A549 (cell line): ENCODE measurements around the gene PLCXD3. TPM values are rescaled to one million over a fixed set of nuclear protein-coding genes. Genes with fewer than 3 reads are reported as not detected.

Source experiments
- ATAC-seq, 2 experiments: fragments of 200-7000 bp in 1 of 2; fragments of >200 bp in 1 of 2; cut with Nextera tagmentation in 1 of 2; cut with Tn5 transposase in 1 of 2; 3 replicates each; pipeline versions ENCODE4 v1.8.0 to v1.9.1; 2018 to 2020; ENCODE audit warnings: mild to moderate bottlenecking in 1 of 2, moderate library complexity in 1 of 2
- CTCF ChIA-PET: fragments of 300-600 bp; sonication (Branson Sonifier 250); formaldehyde crosslinking; extraction: SDS; loops from one replicate; lab custom pipeline; 2021; ENCODE audit warnings: antibody characterized with exemption, inconsistent platforms; lab: Yijun Ruan, JAX
- POLR2A ChIA-PET: fragments of 350-600 bp; formaldehyde crosslinking; extraction: SDS; loops from one replicate; lab custom pipeline; 2021; ENCODE audit warnings: antibody characterized with exemption, inconsistent platforms; lab: Yijun Ruan, JAX
- DNase-seq, 2 experiments: peaks; one replicate each; pipeline versions ENCODE4 v3.0.0 to v3.0.0-alpha.2; 2011 to 2016; ENCODE audit warnings: low read depth in 1 of 2, low spot score in 1 of 2
- FAIRE-seq: peaks from 2 replicates; lab custom pipeline; 2011; peaks lifted over from hg19 to GRCh38; lab: Jason Lieb, UNC
- H3K27ac ChIP-seq, 2 experiments: fragments of >200 bp; sonication (Bioruptor Twin); formaldehyde crosslinking; 3 replicates each; pipeline ENCODE4 v1.5.1; 2016 to 2017
- H3K4me1 ChIP-seq: fragments of >200 bp; sonication (Bioruptor Twin); formaldehyde crosslinking; 3 replicates; pipeline ENCODE4 v1.6.1; 2016
- H3K4me2 ChIP-seq: fragments of >200 bp; sonication (Bioruptor Twin); formaldehyde crosslinking; 3 replicates; pipeline ENCODE4 v1.6.1; 2016
- H3K4me3 ChIP-seq: fragments of >200 bp; sonication (Bioruptor Twin); formaldehyde crosslinking; 3 replicates; pipeline ENCODE4 v1.5.1; 2016
- H3K9me3 ChIP-seq: fragments of >200 bp; sonication (Bioruptor Twin); formaldehyde crosslinking; 3 replicates; pipeline ENCODE4 v1.6.1; 2016
- BHLHE40 ChIP-seq: IDR thresholded peaks from 2 replicates; pipeline ENCODE4 v1.6.1; 2012; ENCODE audit warnings: low read depth, low read length, inconsistent platforms
- CBX8 ChIP-seq: fragments of 200-600 bp; sonication (generic); IDR thresholded peaks from 2 replicates; pipeline ENCODE4 v1.6.1; 2016
- CEBPB ChIP-seq, 2 experiments: fragments of >200 bp in 1 of 2; sonication (Bioruptor Twin) in 1 of 2; formaldehyde crosslinking in 1 of 2; IDR thresholded peaks; 2 replicates each; pipeline ENCODE4 v1.6.1; 2012 to 2016
- CHD2 ChIP-seq: fragments of 150-350 bp; IDR thresholded peaks from 2 replicates; pipeline ENCODE4 v1.6.1; 2014; ENCODE audit warnings: low read length; ENCODE audit not compliant: partially characterized antibody
- EHMT2 ChIP-seq: fragments of 200-600 bp; sonication (generic); IDR thresholded peaks from 2 replicates; pipeline ENCODE4 v1.6.1; 2016; ENCODE audit warnings: antibody characterized with exemption, low read depth, mild to moderate bottlenecking, moderate library complexity
- EP300 ChIP-seq, 2 experiments: fragments of >200 bp; sonication (Bioruptor Twin); formaldehyde crosslinking; IDR thresholded peaks; 2 replicates in 1 of 2; 3 replicates in 1 of 2; pipeline ENCODE4 v1.6.1; 2016 to 2017
- GATA3 ChIP-seq: IDR thresholded peaks from 2 replicates; pipeline ENCODE4 v1.6.1; 2012; ENCODE audit warnings: borderline replicate concordance
- HDAC2 ChIP-seq: fragments of 200-600 bp; sonication (generic); IDR thresholded peaks from 2 replicates; pipeline ENCODE4 v1.6.1; 2016
- HOXA7 ChIP-seq: fragments of 250-450 bp; sonication (Bioruptor Pico); IDR thresholded peaks from 2 replicates; pipeline ENCODE4 v1.5.0; 2020; ENCODE audit warnings: mild to moderate bottlenecking, moderate library complexity
- JUN ChIP-seq, 2 experiments: fragments of >200 bp; sonication (Bioruptor Twin); formaldehyde crosslinking; IDR thresholded peaks; 2 replicates in 1 of 2; 3 replicates in 1 of 2; pipeline ENCODE4 v1.6.1; 2016 to 2017
- KDM5A ChIP-seq: fragments of 200-600 bp; sonication (generic); IDR thresholded peaks from 2 replicates; pipeline ENCODE4 v1.6.1; 2016; ENCODE audit warnings: antibody characterized with exemption, mild to moderate bottlenecking
- MAZ ChIP-seq: fragments of 150-350 bp; IDR thresholded peaks from 2 replicates; pipeline ENCODE4 v1.6.1; 2014; ENCODE audit warnings: antibody characterized with exemption, low read depth, low read length, borderline replicate concordance
- NR3C1 ChIP-seq: fragments of >200 bp; sonication (Bioruptor Twin); formaldehyde crosslinking; IDR thresholded peaks from 3 replicates; pipeline ENCODE4 v1.6.1; 2017
- PBX3 ChIP-seq: IDR thresholded peaks from 2 replicates; pipeline ENCODE4 v1.6.1; 2012
- PHF8 ChIP-seq: fragments of 200-600 bp; sonication (generic); IDR thresholded peaks from 2 replicates; pipeline ENCODE4 v1.6.1; 2016; ENCODE audit warnings: low read depth, mild to moderate bottlenecking, antibody characterized with exemption, moderate library complexity, borderline replicate concordance
- RAD21 ChIP-seq, 2 experiments: fragments of >200 bp in 1 of 2; sonication (Bioruptor Twin) in 1 of 2; formaldehyde crosslinking in 1 of 2; IDR thresholded peaks in 1 of 2; conservative IDR thresholded peaks in 1 of 2; 2 replicates in 1 of 2; 3 replicates in 1 of 2; pipeline ENCODE4 v1.6.1; 2012 to 2018; ENCODE audit warnings: inconsistent platforms in 1 of 2
- RCOR1 ChIP-seq: fragments of 150-350 bp; IDR thresholded peaks from 2 replicates; pipeline ENCODE4 v1.6.1; 2014; ENCODE audit warnings: antibody characterized with exemption, low read length, low read depth
- SMC3 ChIP-seq: fragments of >200 bp; sonication (Bioruptor Twin); formaldehyde crosslinking; IDR thresholded peaks from 3 replicates; pipeline ENCODE4 v1.6.1; 2018; ENCODE audit warnings: inconsistent platforms
- TFCP2L1 ChIP-seq: fragments of 250-450 bp; sonication (Bioruptor Pico); IDR thresholded peaks from 2 replicates; pipeline ENCODE4 v1.5.0; 2021; ENCODE audit warnings: mild to moderate bottlenecking
- ZNF302 ChIP-seq: fragments of 250-450 bp; sonication (Bioruptor Pico); IDR thresholded peaks from 2 replicates; pipeline ENCODE4 v1.9.0; 2021; ENCODE audit warnings: inconsistent platforms, mild to moderate bottlenecking, moderate library complexity
- ZSCAN20 ChIP-seq: fragments of 250-450 bp; sonication (Bioruptor Pico); IDR thresholded peaks from 2 replicates; pipeline ENCODE4 v1.8.0; 2022; ENCODE audit warnings: mild to moderate bottlenecking, moderate library complexity
- WGBS: methylation state at CpG from one replicate; pipeline ENCODE4 v1.1.6; 2017; ENCODE audit errors: missing lambda C conversion rate; 5-methylcytosine and 5-hydroxymethylcytosine counted together
- polyA plus RNA-seq, 4 experiments: library from polyadenylated mRNA; depleted of rRNA in 3 of 4; stranded (reverse); fragments of >200 nt; fragmentation: RNase III in 1 of 4; extraction: RNeasy Plus Mini Kit Qiagen cat#74134 plus additional on column Dnase treatment in 1 of 4; gene quantifications; 2 replicates in 3 of 4; 3 replicates in 1 of 4; pipeline ENCODE4 v1.2.3, GENCODE V29; 2011 to 2017
- TF ChIP-seq, protein P1 (sequence below): fragments of >200 bp; sonication (Bioruptor Twin); formaldehyde crosslinking; IDR thresholded peaks from 3 replicates; pipeline ENCODE4 v1.6.1; 2016
- TF ChIP-seq, protein P2 (sequence below): fragments of >200 bp; sonication (Bioruptor Twin); formaldehyde crosslinking; IDR thresholded peaks from 2 replicates; pipeline ENCODE4 v1.6.1; 2016
- TF ChIP-seq, protein P3 (sequence below): fragments of 250-450 bp; sonication (Bioruptor Pico); IDR thresholded peaks from 2 replicates; pipeline ENCODE4 v1.5.0; 2021; ENCODE audit warnings: mild to moderate bottlenecking, moderate library complexity, borderline replicate concordance

PLCXD3 gene
- polyA plus RNA-seq, 2 of the 4 experiments (the other 2 are of a cell fraction) = 1.2 to 1.6 TPM

DNA sequence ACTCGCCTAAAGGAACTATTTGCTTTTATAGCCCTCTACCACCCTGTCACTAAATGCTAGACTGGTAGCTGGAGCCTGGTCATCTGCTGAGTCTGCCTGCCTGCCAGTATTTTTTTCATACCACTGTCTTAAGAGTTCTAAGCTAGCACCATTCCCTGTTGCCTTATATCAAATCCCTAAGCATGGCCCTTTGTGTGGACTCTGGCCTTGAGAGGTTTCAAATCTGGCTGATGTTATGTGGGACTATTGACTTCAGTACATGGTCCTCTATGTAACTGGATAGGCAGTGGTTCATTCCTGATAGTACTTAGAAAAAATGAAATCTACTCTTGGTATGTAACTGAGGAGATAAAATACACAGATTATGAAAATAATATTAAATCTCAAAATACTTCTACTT is 103.5 kb downstream of the PLCXD3 start:
- ATAC-seq = peak; percentile 48 to 65; a peak in 4 of 6 replicates
- H3K4me3 ChIP-seq = no peak overlapping the region
- peaks cover 75% of the 10 kb centered on the region for H3K4me1 ChIP-seq
- DNase-seq = peak in 1 of 2 experiments; percentile 27
- no peak for FAIRE-seq
- POLR2A ChIA-PET = no interaction called here
- WGBS = 10% methylated on average over 1 of the region's 1 CpG
- TF ChIP-seq PHF8 = no peak
- no peak for TF ChIP-seq CBX8
- no peak for TF ChIP-seq EHMT2
- no peak for TF ChIP-seq KDM5A
- no peak for TF ChIP-seq BHLHE40
- no peak for TF ChIP-seq CEBPB (IDR thresholded peaks at IDR 0.05)
- TF ChIP-seq HDAC2 = no peak
- TF ChIP-seq PBX3 = no peak
- TF ChIP-seq, protein P1, sequence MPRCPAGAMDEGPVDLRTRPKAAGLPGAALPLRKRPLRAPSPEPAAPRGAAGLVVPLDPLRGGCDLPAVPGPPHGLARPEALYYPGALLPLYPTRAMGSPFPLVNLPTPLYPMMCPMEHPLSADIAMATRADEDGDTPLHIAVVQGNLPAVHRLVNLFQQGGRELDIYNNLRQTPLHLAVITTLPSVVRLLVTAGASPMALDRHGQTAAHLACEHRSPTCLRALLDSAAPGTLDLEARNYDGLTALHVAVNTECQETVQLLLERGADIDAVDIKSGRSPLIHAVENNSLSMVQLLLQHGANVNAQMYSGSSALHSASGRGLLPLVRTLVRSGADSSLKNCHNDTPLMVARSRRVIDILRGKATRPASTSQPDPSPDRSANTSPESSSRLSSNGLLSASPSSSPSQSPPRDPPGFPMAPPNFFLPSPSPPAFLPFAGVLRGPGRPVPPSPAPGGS = no peak
- TF ChIP-seq MAZ = no peak
- TF ChIP-seq SMC3 = no peak
- TF ChIP-seq, protein P2, sequence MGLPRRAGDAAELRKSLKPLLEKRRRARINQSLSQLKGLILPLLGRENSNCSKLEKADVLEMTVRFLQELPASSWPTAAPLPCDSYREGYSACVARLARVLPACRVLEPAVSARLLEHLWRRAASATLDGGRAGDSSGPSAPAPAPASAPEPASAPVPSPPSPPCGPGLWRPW = no peak
- no peak for TF ChIP-seq ZSCAN20 (CRISPR knock-in tag)
- no peak for TF ChIP-seq NR3C1
- no peak for TF ChIP-seq CHD2
- TF ChIP-seq RCOR1 = no peak
- no peak for TF ChIP-seq HOXA7 (CRISPR knock-in tag)
- TF ChIP-seq TFCP2L1 (CRISPR knock-in tag) = no peak
- peak overlapping the region; percentile 85 to 87 for H3K27ac ChIP-seq
- CTCF ChIA-PET = interaction anchor here (0.9 kb wide), 2 partner anchors 8 to 136 kb away, joined by 3 read pairs; no protein-coding TSS in a partner anchor
- peak overlapping the region; percentile 77 for H3K4me2 ChIP-seq
- H3K9me3 ChIP-seq = no peaks in the 10 kb centered on the region

- Histone ChIP-seq H3K27ac (peak overlapping the region; percentile 85 to 87), H3K4me3 (no peak overlapping the region), H3K4me2 (peak overlapping the region; percentile 77), H3K9me3 (no peaks in the 10 kb centered on the region), H3K4me1 (peaks cover 78% of the 10 kb centered on the region)
- WGBS = 8% methylated on average over 1 of the region's 1 CpG
- ChIA-PET POLR2A (no interaction called here), CTCF (interaction anchor here (0.9 kb wide), 1 partner anchor 9 kb away, joined by 3 read pairs; no protein-coding TSS in a partner anchor)
- peak; percentile 98 for FAIRE-seq
- no peak for TF ChIP-seq PBX3
- TF ChIP-seq, protein P3, sequence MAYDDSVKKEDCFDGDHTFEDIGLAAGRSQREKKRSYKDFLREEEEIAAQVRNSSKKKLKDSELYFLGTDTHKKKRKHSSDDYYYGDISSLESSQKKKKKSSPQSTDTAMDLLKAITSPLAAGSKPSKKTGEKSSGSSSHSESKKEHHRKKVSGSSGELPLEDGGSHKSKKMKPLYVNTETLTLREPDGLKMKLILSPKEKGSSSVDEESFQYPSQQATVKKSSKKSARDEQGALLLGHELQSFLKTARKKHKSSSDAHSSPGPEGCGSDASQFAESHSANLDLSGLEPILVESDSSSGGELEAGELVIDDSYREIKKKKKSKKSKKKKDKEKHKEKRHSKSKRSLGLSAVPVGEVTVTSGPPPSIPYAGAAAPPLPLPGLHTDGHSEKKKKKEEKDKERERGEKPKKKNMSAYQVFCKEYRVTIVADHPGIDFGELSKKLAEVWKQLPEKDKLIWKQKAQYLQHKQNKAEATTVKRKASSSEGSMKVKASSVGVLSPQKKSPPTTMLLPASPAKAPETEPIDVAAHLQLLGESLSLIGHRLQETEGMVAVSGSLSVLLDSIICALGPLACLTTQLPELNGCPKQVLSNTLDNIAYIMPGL (CRISPR knock-in tag) = no peak
- TF ChIP-seq ZNF302 = no peak
- TF ChIP-seq RAD21 (conservative IDR thresholded peaks at IDR 0.05 in 1 of 2, IDR thresholded peaks at IDR 0.05 in 1 of 2) = peak; percentile 11 to 13; a peak in 2 of 5 replicates
- peak in 1 of 2 experiments; percentile 55; a peak in 2 of 5 replicates for TF ChIP-seq JUN (IDR thresholded peaks at IDR 0.05)
- no peak for TF ChIP-seq TFCP2L1 (CRISPR knock-in tag)
- TF ChIP-seq EP300 (IDR thresholded peaks at IDR 0.05) = peak in 1 of 2 experiments; percentile 21; a peak in 1 of 5 replicates
- TF ChIP-seq, protein P1 = peak; percentile 27; the same call in 1 of the 3 replicates
- peak; percentile 90 for TF ChIP-seq GATA3
- DNase-seq = peak; percentile 31 to 84
- peak; percentile 89 to 90 for ATAC-seq
These were observed 104.0 kb downstream of the PLCXD3 start for GRCh38 chr5:41406424-41406823.
